GM13976 (cell line): ENCODE results near the gene ZNF827.

Experiments
- DNase-seq: peaks from one replicate; pipeline ENCODE4 v3.0.0; 2012; ENCODE audit warnings: low spot score
- CTCF ChIP-seq: IDR thresholded peaks from 2 replicates; pipeline ENCODE4 v1.5.1; 2012; ENCODE audit warnings: borderline replicate concordance, mild to moderate bottlenecking; ENCODE audit not compliant: insufficient read depth; ENCODE audit errors: extremely low read depth, missing control alignments, control extremely low read depth
- in situ Hi-C: fragments of 300-500 bp; cut with MboI; formaldehyde crosslinking; loops from one replicate; pipeline ENCODE4 v1.12.0; 2022; ENCODE audit warnings: low sequenced_read_pairs, mixed read lengths, inconsistent platforms; ENCODE audit not compliant: unreplicated experiment

ZNF827 gene

GRCh38 chr4:145852256-145852839 lies 86.3 kb downstream of the ZNF827 start:
- no peak for TF ChIP-seq CTCF
- in situ Hi-C loops = no loop called here
- no peak for DNase-seq

- no peak for DNase-seq
- no peak for TF ChIP-seq CTCF
- in situ Hi-C loops = no loop called here
Observed at GRCh38 chr4:145851511-145852201, 87.0 kb downstream of the ZNF827 start.

- in situ Hi-C loops = no loop called here
Observed at GRCh38 chr4:145847764-145848163, 90.9 kb downstream of the ZNF827 start.

GRCh38 chr4:145845118-145845517 lies 93.5 kb downstream of the ZNF827 start:
- no peak for DNase-seq
- in situ Hi-C loops = no loop called here
- no peak for TF ChIP-seq CTCF

More at GRCh38 chr4:145847764-145848163, 90.9 kb downstream of the ZNF827 start:
- no peak for DNase-seq
- TF ChIP-seq CTCF = no peak

- no peak for TF ChIP-seq CTCF
- in situ Hi-C loops = no loop called here
Observed at GRCh38 chr4:145843639-145844038, 95.0 kb downstream of the ZNF827 start.

GRCh38 chr4:145843148-145843547 lies 95.5 kb downstream of the ZNF827 start:
- no peak for DNase-seq
- no peak for TF ChIP-seq CTCF

More at GRCh38 chr4:145843639-145844038, 95.0 kb downstream of the ZNF827 start:
- no peak for DNase-seq

More at GRCh38 chr4:145843148-145843547, 95.5 kb downstream of the ZNF827 start:
- in situ Hi-C loops = no loop called here
